ENCODE results near the gene PRKCSH. TPM values are rescaled to one million over a fixed set of nuclear protein-coding genes. Genes with fewer than 3 reads are reported as not detected.
A peak's percentile ranks its signal among the peaks of the same experiment; 100 is the strongest.

PRKCSH gene
- total RNA-seq, 4 donors from 2014 or later, result 31.6 to 54.2 (median 50.6) TPM

DNA sequence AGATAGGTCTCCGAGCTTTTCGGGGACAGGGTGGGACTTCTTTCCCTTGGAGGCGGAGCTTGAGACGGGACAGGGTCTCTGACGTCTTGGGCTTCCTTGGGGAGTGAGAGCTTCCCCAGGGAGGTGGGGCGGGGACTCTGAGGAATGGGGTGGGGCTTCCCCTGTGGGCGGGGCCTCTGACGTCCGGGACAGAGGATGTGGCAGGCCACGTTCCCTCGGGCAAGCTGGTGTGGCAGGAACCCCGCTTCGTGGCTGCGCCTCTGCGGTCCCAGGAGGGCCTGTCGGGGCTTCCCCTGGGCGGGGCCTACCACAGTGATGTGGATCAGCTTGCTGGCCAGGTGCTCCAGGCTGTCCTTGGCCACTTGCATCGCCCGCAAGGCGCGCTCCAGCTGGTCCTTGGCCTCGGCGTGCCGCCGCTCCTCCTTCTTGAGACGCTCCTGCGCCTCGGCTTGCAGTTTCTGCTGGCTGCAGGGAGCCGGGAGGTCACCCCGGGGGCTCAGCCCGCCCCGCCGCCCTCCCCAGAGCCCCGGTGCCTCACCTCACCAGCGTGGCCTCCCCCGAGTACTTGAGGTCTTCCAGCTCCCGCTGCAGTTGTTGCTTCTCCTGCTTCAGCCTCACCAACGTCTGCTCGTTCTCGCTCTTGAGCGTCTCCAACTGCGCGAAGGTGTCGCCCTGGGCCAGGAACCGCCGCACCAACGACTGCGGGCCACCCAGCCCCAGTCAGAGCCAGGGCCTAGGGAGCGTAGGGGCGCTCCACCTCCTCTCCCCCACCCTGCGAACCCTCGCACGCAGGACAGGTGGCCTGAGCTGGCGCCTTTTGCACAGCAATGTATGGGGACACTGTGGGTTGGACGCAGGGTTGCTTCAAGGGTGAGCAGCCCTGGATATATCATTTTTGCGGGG is 13.0 kb upstream of the PRKCSH start:
- intact Hi-C loops (cut with DNase I; ENCODE audit: low total_unique reads), result no loop called here

DNA sequence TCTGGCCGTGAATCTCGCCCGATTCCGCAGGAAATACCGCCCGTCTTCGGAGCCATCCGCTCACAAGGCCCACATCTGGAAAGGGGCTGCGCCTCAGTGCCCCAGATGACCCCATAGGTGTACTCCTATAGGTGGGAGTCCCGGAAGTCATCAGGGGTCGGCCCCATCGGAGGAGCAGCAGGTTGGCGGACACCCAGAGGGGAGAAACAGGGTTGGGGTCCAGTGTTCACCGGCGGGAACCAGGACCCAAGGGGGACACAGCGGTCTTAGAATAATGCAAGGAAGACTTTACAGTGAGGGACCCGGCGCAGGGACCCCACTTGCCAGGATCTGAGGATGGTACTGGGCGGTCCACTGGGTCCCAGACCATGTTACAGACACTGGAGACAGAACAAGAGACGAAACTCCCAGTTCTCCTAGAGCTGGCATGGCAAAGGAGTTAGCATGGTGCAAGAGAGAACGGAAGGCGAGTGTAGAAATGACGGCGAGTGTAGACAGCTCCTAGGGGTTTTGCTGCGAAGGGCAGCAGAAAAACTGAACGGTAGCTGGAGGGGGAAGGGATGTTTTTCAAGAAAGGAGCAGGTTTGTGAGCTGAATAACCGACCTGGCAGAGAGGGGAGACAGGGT is 12.2 kb upstream of the PRKCSH start:
- ATAC-seq (no peak), DNase-seq (no peak)
- Histone ChIP-seq H3K4me3 (no peak overlapping the region), H3K27ac (no peak overlapping the region), H3K9me3 (no peaks in the 10 kb centered on the region), H3K36me3 (no peaks in the 10 kb centered on the region), H3K4me1 (peaks cover 4 to 21% of the 10 kb centered on the region in 2 donors), H3K27me3 (peaks cover 47 to 57% (median 52%) of the 10 kb centered on the region in 3 donors)
- in situ Hi-C loops (cut with MboI; ENCODE audit: low sequenced_read_pairs in 4 of 4) (no loop called here), intact Hi-C loops (cut with DNase I; ENCODE audit: low total_unique reads) (no loop called here)
- TF ChIP-seq, protein P1, sequence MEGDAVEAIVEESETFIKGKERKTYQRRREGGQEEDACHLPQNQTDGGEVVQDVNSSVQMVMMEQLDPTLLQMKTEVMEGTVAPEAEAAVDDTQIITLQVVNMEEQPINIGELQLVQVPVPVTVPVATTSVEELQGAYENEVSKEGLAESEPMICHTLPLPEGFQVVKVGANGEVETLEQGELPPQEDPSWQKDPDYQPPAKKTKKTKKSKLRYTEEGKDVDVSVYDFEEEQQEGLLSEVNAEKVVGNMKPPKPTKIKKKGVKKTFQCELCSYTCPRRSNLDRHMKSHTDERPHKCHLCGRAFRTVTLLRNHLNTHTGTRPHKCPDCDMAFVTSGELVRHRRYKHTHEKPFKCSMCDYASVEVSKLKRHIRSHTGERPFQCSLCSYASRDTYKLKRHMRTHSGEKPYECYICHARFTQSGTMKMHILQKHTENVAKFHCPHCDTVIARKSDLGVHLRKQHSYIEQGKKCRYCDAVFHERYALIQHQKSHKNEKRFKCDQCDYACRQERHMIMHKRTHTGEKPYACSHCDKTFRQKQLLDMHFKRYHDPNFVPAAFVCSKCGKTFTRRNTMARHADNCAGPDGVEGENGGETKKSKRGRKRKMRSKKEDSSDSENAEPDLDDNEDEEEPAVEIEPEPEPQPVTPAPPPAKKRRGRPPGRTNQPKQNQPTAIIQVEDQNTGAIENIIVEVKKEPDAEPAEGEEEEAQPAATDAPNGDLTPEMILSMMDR (IDR thresholded peaks at IDR 0.05 in 4 of 5, conservative IDR thresholded peaks at IDR 0.05 in 1 of 5), result no peak
- TF ChIP-seq POLR2A (IDR thresholded peaks at IDR 0.05), result no peak

More for the DNA sequence above, 13.0 kb upstream of the PRKCSH start:
- no peak for TF ChIP-seq POLR2A (IDR thresholded peaks at IDR 0.05)
- TF ChIP-seq, protein P1 (IDR thresholded peaks at IDR 0.05 in 4 of 5, conservative IDR thresholded peaks at IDR 0.05 in 1 of 5), result no peak
- no peaks in the 10 kb centered on the region for H3K9me3 ChIP-seq
- in situ Hi-C loops (cut with MboI; ENCODE audit: low sequenced_read_pairs in 4 of 4), result no loop called here
- peaks cover 51 to 62% (median 58%) of the 10 kb centered on the region in 3 donors for H3K27me3 ChIP-seq
- ATAC-seq, result peak; percentile 42 to 64
- peak; percentile 52 to 53 for DNase-seq
- H3K27ac ChIP-seq, result peak overlapping the region in 3 of 4 donors; percentile 55 to 68 (median 63)
- peaks cover 4 to 21% of the 10 kb centered on the region in 2 donors for H3K4me1 ChIP-seq
- no peaks in the 10 kb centered on the region for H3K36me3 ChIP-seq
- peak overlapping the region in 3 of 4 donors; percentile 11 to 36 (median 28) for H3K4me3 ChIP-seq

DNA sequence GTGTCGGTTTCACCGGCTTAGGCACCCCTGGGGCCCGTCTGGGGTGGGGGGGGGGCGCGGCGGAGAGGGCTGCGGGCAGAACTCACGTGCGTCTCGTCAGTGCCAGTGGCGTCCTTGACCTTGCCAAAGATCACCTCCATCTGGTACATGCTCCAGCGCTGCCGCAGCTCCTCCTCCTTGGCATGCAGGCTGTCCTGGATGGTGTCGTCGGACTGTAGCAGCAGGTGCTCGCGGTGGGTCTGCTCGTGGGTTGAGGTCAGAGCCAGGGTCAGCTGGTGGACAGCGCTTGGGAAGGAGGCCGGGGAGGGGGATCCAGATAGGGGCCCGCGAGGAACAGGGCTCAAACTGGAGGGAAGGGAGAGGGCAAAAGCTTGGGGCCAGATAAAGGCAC is 11.6 kb upstream of the PRKCSH start:
- in situ Hi-C loops (cut with MboI; ENCODE audit: low sequenced_read_pairs in 4 of 4) (no loop called here), intact Hi-C loops (cut with DNase I; ENCODE audit: low total_unique reads) (no loop called here)
- H3K4me3 ChIP-seq, result no peak overlapping the region
- H3K27me3 ChIP-seq, result peaks cover 42 to 51% (median 47%) of the 10 kb centered on the region in 3 donors
- peaks cover 4 to 20% of the 10 kb centered on the region in 2 donors for H3K4me1 ChIP-seq
- no peak overlapping the region for H3K27ac ChIP-seq
- no peaks in the 10 kb centered on the region for H3K9me3 ChIP-seq
- no peak for ATAC-seq
- no peaks in the 10 kb centered on the region for H3K36me3 ChIP-seq
- no peak for TF ChIP-seq POLR2A (IDR thresholded peaks at IDR 0.05)
- TF ChIP-seq, protein P1 (IDR thresholded peaks at IDR 0.05 in 4 of 5, conservative IDR thresholded peaks at IDR 0.05 in 1 of 5), result no peak
- DNase-seq, result no peak

DNA sequence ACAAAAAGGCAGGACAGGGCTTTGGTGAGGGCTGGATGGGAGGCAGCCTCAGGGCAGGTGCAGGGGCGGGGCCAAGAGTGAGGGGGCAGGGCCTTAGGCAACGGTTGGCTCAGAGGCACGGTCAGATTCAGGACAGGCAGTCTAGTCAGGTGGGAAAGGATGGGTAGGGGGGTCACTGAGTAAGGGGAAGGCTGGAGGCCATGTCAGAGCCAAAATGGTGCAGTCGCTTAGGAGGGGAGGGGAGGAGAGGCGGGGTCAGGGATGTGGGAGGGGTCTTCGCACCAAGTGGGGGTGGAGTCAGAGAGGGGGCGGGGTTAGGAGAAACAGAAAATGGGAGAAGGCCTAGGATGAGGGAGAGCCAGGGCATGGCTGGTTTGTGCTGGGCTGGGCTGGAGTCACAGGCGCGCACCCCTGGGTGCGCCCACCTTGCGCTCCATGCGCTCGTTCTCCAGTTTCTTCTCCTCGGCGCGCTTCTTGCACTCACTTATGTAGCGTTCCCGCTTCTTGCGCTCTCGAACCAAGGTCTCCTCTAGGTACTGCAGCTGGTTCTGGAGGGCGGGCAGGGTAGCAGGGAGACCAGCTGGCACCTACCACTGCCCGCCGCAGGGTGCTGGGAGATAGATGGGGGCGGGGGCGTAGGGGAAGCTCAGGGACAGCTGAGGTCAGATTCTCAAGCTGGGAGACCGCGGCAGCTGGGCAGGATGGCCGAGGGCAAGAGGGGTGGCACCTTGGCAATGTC is 9.5 kb upstream of the PRKCSH start:
- intact Hi-C loops (cut with DNase I; ENCODE audit: low total_unique reads) (no loop called here), in situ Hi-C loops (cut with MboI; ENCODE audit: low sequenced_read_pairs in 4 of 4) (no loop called here)
- no peak for ATAC-seq
- H3K9me3 ChIP-seq, result no peaks in the 10 kb centered on the region
- peaks cover 4 to 13% of the 10 kb centered on the region in 2 donors for H3K4me1 ChIP-seq
- H3K4me3 ChIP-seq, result no peak overlapping the region
- peaks cover 27 to 33% (median 30%) of the 10 kb centered on the region in 3 donors for H3K27me3 ChIP-seq
- no peak for DNase-seq
- TF ChIP-seq, protein P1 (IDR thresholded peaks at IDR 0.05 in 4 of 5, conservative IDR thresholded peaks at IDR 0.05 in 1 of 5), result no peak
- no peak for TF ChIP-seq POLR2A (IDR thresholded peaks at IDR 0.05)
- H3K36me3 ChIP-seq, result no peaks in the 10 kb centered on the region
- no peak overlapping the region for H3K27ac ChIP-seq

Measured in gastrocnemius medialis (tissue), 4 donors.